ENCODE measurements around the gene CACHD1.
A peak's percentile ranks its signal among the peaks of the same experiment; 100 is the strongest.

CACHD1 gene

DNA sequence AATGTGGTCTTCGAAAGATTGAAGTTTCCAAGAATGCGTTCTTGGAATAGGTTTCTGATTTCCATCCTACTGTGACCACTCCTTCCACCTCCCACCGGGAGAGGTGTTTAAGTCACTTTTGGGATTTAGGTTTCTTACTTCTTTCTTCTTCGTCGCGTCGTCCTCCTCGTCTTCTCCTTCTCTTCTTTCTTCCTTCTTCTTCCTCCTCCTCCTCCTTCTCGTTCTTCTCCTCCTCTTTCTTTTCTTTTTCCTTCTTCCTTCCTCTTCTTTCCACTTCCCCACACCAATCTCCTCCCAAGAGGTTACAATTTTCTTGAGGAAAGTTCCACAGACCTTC, 2.1 kb downstream of the CACHD1 start:
- Histone ChIP-seq H3K9ac (peak overlapping the region; percentile 93; the same call in 1 of the 2 replicates), H3K4me2 (peak overlapping the region; percentile 86), H3K27me3 (no peaks in the 10 kb centered on the region), H3K4me1 (peaks cover 60% of the 10 kb centered on the region), H3K9me3 (no peaks in the 10 kb centered on the region), H3K36me3 (no peaks in the 10 kb centered on the region), H3K4me3 (peak overlapping the region; percentile 94), H4K20me1 (no peaks in the 10 kb centered on the region), H3K27ac (no peak overlapping the region)
- TF ChIP-seq Cebpa-rat (IDR thresholded peaks at IDR 0.05): no peak

DNA sequence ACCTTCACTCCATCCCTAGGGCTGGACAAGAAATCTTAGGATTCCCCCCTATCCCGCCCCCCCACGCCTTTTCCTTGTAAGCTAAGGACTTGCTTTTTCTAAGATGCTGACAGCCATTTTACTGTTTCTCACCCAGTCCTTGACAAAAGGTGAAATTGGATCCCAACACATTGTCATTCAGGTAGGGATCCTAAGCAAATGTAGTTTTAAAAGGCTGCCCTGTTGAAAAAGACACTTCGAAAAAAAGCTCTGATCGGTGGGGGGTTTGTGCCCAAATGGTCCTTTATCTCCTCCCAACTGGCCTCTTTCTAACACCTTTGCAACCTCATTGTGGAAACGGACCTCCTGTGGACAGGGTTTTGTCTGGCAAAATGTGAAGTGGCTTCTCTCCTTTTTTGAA, 2.9 kb downstream of the CACHD1 start:
- H3K4me1 ChIP-seq: peaks cover 61% of the 10 kb centered on the region
- no peak overlapping the region for H3K9ac ChIP-seq
- no peak overlapping the region for H3K4me3 ChIP-seq

DNA sequence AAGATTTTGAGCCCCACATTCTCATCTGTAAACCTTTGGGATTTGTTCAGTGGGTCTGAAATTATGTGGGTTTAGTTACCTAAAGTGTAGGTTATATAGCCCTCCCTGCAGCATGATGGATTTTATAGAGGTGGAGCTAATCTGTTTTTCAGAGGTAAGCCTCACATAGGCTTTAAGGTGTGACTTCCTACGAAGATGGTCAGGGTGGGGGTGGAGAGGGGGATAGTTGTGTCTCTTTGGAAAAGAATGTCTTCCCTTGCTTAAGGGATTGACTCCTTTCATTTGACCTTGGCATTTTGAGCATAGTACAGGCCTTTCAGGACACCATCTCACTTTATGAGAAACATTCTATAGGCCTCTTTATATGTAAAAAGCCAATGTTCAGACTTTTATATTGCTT, 3.4 kb downstream of the CACHD1 start:
- Histone ChIP-seq H3K27ac (no peak overlapping the region), H3K9ac (no peak overlapping the region), H3K4me3 (no peak overlapping the region)

More for the DNA sequence above, 2.9 kb downstream of the CACHD1 start:
- Histone ChIP-seq H3K9me3 (no peaks in the 10 kb centered on the region), H3K27me3 (no peaks in the 10 kb centered on the region), H3K27ac (no peak overlapping the region), H3K36me3 (no peaks in the 10 kb centered on the region), H3K4me2 (peak overlapping the region; percentile 86), H4K20me1 (no peaks in the 10 kb centered on the region)
- TF ChIP-seq Cebpa-rat (IDR thresholded peaks at IDR 0.05): no peak

DNA sequence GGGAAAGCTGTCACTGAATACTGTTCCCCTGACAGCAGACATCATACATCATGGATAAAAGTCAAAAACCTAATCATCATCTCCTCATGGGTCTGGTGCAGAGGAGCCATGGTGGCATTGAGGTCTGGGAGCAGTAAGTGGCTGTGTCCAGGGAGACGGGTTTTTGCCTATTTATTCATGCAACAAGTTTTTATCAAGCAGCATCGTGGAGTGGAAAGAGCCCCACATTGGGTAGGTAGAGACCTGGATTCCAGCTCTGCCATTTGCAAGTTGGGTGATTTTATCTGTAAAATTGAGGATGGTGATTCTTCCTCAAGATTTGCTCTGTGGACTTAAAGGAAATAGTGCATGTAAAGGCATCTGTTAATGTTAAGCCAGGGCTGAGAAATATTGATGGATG, 4.2 kb downstream of the CACHD1 start:
- Histone ChIP-seq H3K4me2 (no peak overlapping the region), H3K9ac (no peak overlapping the region), H3K27me3 (no peaks in the 10 kb centered on the region), H3K9me3 (no peaks in the 10 kb centered on the region), H4K20me1 (peaks cover 3% of the 10 kb centered on the region; the same call in 1 of the 2 replicates), H3K4me1 (peaks cover 60% of the 10 kb centered on the region), H3K27ac (no peak overlapping the region), H3K36me3 (no peaks in the 10 kb centered on the region), H3K4me3 (no peak overlapping the region)
- TF ChIP-seq Cebpa-rat (IDR thresholded peaks at IDR 0.05): no peak

More for the DNA sequence above, 3.4 kb downstream of the CACHD1 start:
- H4K20me1 ChIP-seq: no peaks in the 10 kb centered on the region; the same call in 1 of the 2 replicates
- TF ChIP-seq Cebpa-rat (IDR thresholded peaks at IDR 0.05): no peak
- no peaks in the 10 kb centered on the region for H3K27me3 ChIP-seq
- H3K4me2 ChIP-seq: peak overlapping the region; percentile 86; the same call in 1 of the 2 replicates
- H3K36me3 ChIP-seq: no peaks in the 10 kb centered on the region
- H3K4me1 ChIP-seq: peaks cover 61% of the 10 kb centered on the region
- no peaks in the 10 kb centered on the region for H3K9me3 ChIP-seq

DNA sequence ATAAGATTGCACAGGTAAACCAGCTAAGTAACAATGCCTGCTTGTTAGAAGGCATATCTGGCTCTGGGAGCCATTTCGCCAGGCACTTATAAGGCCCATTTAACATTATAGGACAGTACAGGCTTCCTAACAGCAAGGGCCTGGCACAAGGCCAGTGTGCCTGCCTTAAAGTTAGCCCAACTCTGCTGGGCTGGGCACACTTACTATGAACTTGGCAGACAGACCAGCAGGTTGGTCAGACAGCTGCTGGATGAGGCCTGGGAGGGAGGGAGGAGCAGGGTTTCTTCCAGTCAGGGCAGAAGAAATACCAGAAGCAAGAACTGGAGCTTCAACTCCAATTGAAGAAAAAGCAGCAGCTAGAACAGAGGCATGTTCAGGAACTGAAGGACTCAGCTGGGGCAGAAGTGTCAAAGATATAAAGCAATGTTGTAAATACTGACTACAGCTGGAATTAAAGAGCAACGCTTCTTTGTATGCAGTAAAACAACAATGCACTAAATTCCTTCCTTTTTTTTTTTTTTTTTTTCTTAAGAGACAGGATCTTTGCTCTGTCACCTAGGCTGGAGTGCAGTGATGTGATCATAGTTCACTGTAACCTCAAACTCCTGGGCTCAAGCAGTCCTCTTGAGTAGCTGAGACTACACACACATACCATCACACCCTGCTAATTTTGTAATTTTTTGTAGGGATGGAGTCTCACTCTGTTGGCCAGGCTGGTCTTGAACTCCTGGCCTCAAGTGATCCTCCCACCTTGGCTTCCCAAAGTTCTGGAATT, 4.9 kb downstream of the CACHD1 start:
- peaks cover 55% of the 10 kb centered on the region for H3K4me1 ChIP-seq
- no peaks in the 10 kb centered on the region for H3K36me3 ChIP-seq
- no peak overlapping the region for H3K4me3 ChIP-seq
- no peaks in the 10 kb centered on the region for H3K27me3 ChIP-seq
- TF ChIP-seq Cebpa-rat (IDR thresholded peaks at IDR 0.05): no peak
- no peak overlapping the region for H3K27ac ChIP-seq
- no peaks in the 10 kb centered on the region for H3K9me3 ChIP-seq
- peaks cover 10% of the 10 kb centered on the region; the same call in 1 of the 2 replicates for H4K20me1 ChIP-seq
- H3K4me2 ChIP-seq: peak overlapping the region; percentile 21
- no peak overlapping the region for H3K9ac ChIP-seq

DNA sequence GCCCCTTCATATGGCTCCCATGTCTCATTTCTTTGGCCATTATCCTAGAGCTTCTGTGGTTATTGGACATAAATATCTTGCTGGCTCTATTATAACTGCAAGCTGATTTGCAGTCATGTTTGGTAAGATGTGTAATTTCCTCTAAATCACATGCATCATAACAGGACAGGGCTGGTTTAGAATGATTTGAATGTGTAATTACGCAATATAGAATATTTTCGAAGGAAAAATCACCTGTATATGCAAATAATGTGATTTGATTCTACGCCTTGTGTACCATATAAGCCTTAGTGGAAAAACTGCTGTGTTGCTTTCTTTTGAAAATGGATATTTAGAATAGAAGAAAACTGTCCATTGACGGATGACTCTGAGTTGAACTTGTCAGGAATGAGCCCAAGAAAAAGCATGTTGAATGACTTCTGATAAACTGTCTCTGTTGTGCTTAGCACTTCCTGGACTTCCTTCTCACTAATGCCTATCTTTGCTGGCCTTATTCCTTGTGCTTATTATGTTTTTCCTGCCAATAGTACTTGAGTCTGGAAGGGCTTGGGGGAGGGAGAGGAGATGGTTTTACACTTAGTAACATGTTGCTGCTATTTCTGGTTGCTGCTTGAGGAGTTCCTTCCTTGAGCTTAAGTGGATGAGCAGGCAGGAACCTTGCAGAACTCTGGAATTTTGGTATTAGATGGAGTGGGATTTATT, 6.5 kb downstream of the CACHD1 start:
- H3K4me2 ChIP-seq: no peak overlapping the region; the same call in 1 of the 2 replicates
- no peak overlapping the region for H3K27ac ChIP-seq
- H4K20me1 ChIP-seq: peaks cover 13% of the 10 kb centered on the region; the same call in 1 of the 2 replicates
- no peak overlapping the region for H3K9ac ChIP-seq
- H3K36me3 ChIP-seq: no peaks in the 10 kb centered on the region
- H3K27me3 ChIP-seq: no peaks in the 10 kb centered on the region
- peak; percentile 64; the same call in 1 of the 2 replicates for TF ChIP-seq Cebpa-rat (IDR thresholded peaks at IDR 0.05)
- peaks cover 53% of the 10 kb centered on the region for H3K4me1 ChIP-seq
- no peaks in the 10 kb centered on the region for H3K9me3 ChIP-seq
- no peak overlapping the region for H3K4me3 ChIP-seq

DNA sequence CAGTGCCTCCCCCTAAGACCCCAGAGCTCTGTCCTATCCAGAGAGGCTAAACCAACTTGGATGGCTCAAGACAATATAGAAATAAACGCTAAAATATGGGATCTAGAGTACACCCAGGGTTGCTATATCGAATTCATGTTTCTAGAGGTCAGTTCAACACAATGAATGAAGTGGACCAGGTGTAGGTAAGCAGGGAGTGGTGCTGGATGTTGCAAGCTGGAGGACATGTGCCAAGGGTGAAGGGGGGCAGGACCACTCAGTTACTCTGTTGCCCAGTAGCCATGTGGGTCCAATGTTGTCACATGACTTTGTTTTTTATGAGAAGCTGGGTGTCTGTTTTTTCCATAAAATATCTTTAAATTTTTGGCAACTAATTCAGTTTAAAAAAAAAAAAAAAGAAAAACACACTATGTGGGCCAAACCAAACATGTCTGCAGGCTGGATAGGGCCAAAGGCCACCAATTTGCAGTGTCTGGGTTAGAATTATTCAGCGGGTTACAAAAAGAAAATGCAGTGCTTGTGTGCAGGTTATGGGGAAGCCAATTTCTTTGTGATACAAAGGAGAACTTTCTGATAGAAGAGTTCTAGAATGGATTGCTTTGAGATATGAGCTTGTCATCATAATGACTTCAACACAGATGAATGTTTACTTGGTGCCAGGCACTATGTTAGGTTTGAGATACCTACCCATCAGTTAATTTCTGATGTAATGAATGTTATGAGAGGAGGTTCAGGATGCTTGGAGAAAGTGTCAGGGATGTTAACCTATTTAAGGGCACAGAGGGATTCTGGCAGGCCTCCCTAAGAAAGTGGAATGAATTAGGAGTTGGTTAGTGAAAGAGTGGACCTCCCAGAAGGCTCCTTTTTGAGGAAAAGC, 8.9 kb downstream of the CACHD1 start:
- Histone ChIP-seq H4K20me1 (peaks cover 13% of the 10 kb centered on the region; the same call in 1 of the 2 replicates), H3K4me2 (no peak overlapping the region), H3K4me1 (peaks cover 39% of the 10 kb centered on the region), H3K27me3 (no peaks in the 10 kb centered on the region), H3K9ac (no peak overlapping the region), H3K4me3 (no peak overlapping the region), H3K27ac (no peak overlapping the region), H3K9me3 (no peaks in the 10 kb centered on the region), H3K36me3 (no peaks in the 10 kb centered on the region)
- no peak for TF ChIP-seq Cebpa-rat (IDR thresholded peaks at IDR 0.05)

DNA sequence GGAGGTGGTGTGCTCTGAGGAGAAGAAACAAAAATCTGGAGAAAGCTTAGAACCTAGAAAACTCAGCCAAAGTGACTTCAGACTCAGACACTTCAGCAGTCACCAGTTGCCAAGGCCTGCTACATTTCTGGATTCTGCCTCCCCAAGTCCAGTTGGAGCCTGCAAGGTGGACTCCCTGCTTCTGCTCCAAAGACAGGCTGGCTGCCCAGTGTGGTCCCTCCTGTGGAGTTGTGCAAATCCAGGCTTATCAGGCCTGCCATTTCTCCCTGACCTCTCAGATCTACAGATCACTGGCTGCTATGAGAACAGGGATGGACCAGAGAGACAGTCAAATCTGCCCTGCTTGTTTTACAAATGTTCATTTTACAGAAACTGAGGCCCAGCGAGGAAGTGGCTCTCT, 9.9 kb downstream of the CACHD1 start:
- no peak overlapping the region for H3K4me3 ChIP-seq
- peaks cover 13% of the 10 kb centered on the region; the same call in 1 of the 2 replicates for H4K20me1 ChIP-seq
- no peak for TF ChIP-seq Cebpa-rat (IDR thresholded peaks at IDR 0.05)
- H3K27me3 ChIP-seq: no peaks in the 10 kb centered on the region
- H3K36me3 ChIP-seq: no peaks in the 10 kb centered on the region
- no peaks in the 10 kb centered on the region for H3K9me3 ChIP-seq
- H3K27ac ChIP-seq: no peak overlapping the region
- H3K4me1 ChIP-seq: peaks cover 29% of the 10 kb centered on the region
- H3K4me2 ChIP-seq: no peak overlapping the region
- no peak overlapping the region for H3K9ac ChIP-seq

DNA sequence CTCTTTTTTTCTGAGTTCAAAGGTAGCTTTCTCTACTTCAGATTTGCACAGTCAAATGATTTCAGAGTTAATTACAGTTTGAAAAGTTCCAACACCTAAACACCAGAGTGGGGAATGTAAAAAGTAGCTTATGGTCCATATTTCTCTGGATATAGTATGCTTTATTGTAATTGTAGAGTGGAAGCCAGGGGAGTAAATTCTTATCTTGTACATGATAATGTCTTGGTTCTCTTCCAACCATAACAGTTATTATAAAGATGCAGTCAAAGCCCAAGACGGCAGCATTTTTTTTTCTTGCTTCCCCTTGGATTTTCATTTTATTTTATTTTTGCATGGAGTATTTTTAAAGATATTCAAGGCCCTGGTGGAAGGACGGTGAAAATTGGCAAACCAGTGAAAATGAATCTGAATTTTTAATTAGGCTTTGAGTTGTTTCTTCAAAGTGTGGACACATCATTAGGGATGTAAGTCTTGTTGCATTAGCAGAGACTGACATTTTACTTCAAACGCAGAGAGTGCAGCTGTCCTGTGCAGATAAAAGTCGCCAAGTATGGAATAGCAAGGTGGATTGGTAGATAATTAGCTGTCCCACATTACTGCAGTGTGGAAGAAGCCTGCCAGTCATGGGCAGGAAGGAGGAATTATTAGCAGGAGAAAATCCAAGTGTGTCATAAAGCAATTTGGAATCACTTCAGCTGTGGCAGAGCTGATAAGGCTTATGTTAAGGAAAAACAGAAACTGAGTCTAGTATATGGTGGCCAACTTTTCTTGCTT, 11.3 kb downstream of the CACHD1 start:
- Histone ChIP-seq H3K4me3 (no peak overlapping the region), H3K9ac (no peak overlapping the region), H3K4me1 (peaks cover 18% of the 10 kb centered on the region), H4K20me1 (peaks cover 13% of the 10 kb centered on the region; the same call in 1 of the 2 replicates), H3K27ac (no peak overlapping the region), H3K27me3 (no peaks in the 10 kb centered on the region), H3K9me3 (no peaks in the 10 kb centered on the region), H3K4me2 (no peak overlapping the region), H3K36me3 (no peaks in the 10 kb centered on the region)
- no peak for TF ChIP-seq Cebpa-rat (IDR thresholded peaks at IDR 0.05)
